Activated T-cell treated with anti-CD3 and anti-CD28 coated beads for 48 hours (primary cell): ENCODE measurements around the gene NAIF1.
"Not testable (repeated sequence)": the region's sequence is repeated elsewhere in the genome, so short reads cannot be mapped to it uniquely, and the experiment has no call there.

ENCODE experiments used
- DNase-seq: peaks from one replicate; pipeline ENCODE4 v3.0.0-alpha.2; 2020; ENCODE audit warnings: low read depth

Gene NAIF1

GRCh38 chr9:128066713-128067644 is at the start of gene NAIF1:
Gene NAIF1 (minus strand): TSS chr9:128067320. CDS start chr9:128067101, 219 bp downstream.
- peak; percentile 93 for DNase-seq

- no peak for DNase-seq
These were observed 49.3 kb upstream of the NAIF1 start for GRCh38 chr9:128116104-128117083.

- DNase-seq = no peak
These were observed 48.3 kb upstream of the NAIF1 start for GRCh38 chr9:128115187-128116103.

GRCh38 chr9:128114326-128115186 is 47.4 kb upstream of the NAIF1 start:
- no peak for DNase-seq

GRCh38 chr9:128113526-128114325 is 46.6 kb upstream of the NAIF1 start:
- no peak for DNase-seq

GRCh38 chr9:128111726-128112125 is 44.6 kb upstream of the NAIF1 start:
- not testable (repeated sequence) for DNase-seq

- no peak for DNase-seq
These were observed 42.1 kb upstream of the NAIF1 start for GRCh38 chr9:128109050-128109709.

GRCh38 chr9:128108269-128109049 is 41.3 kb upstream of the NAIF1 start:
- DNase-seq = no peak

- no peak for DNase-seq
These were observed 40.5 kb upstream of the NAIF1 start for GRCh38 chr9:128107468-128108268.

- DNase-seq = no peak
These were observed 39.9 kb upstream of the NAIF1 start for GRCh38 chr9:128106940-128107467.

GRCh38 chr9:128106181-128106939 is 39.2 kb upstream of the NAIF1 start:
- no peak for DNase-seq

GRCh38 chr9:128105538-128106175 is 38.5 kb upstream of the NAIF1 start:
- no peak for DNase-seq

- no peak for DNase-seq
These were observed 37.1 kb upstream of the NAIF1 start for GRCh38 chr9:128104171-128104618.

GRCh38 chr9:128103589-128103962 is 36.5 kb upstream of the NAIF1 start:
- DNase-seq = peak; percentile 32

- DNase-seq = no peak
These were observed 35.9 kb upstream of the NAIF1 start for GRCh38 chr9:128102861-128103588.
